Right lobe of liver (tissue), 4 donors: ENCODE measurements around the gene ACSBG1.

Experiments
- POLR2A ChIP-seq: fragments of 450-650 bp; IDR thresholded peaks from one replicate; pipeline ENCODE4 v1.6.1; 2017; ENCODE audit warnings: antibody characterized with exemption, mild to moderate bottlenecking
- TF ChIP-seq, protein P1 (sequence below), 4 donors: fragments of 200-600 bp in 3 of 4; fragments of 450-650 bp in 1 of 4; IDR thresholded peaks; one replicate each; pipeline versions ENCODE4 v1.5.1 to v1.8.0; 2016 to 2022; ENCODE audit warnings: antibody characterized with exemption in 4 of 4, mild to moderate bottlenecking in 2 of 4
- donor health status: DM: no; HTN: no; CAD: no.
- donor health status: DM: no; HTN: no; CAD: no.
- donor health status: DM: no; HTN: yes; CAD: no.

DNA sequence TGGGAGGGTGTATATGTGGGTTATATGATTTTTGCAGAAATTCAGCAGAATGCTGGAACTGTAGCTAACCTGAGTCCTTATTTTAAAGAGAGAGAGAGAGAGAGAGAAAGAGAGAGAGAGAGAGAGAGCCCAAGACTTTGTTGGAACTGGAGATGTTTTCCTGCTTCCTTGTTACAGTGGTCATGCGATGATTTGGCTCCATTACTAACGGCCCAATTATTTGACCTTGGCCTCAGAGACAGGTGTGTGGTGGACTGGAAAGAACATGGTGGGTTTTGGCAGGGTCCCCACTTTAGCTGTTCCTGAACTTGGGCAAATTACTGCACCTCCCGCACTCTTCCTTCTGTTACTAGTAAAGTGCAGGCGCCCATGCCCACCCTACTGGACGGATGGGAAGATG, 14.8 kb upstream of the ACSBG1 start:
- TF ChIP-seq, protein P1, sequence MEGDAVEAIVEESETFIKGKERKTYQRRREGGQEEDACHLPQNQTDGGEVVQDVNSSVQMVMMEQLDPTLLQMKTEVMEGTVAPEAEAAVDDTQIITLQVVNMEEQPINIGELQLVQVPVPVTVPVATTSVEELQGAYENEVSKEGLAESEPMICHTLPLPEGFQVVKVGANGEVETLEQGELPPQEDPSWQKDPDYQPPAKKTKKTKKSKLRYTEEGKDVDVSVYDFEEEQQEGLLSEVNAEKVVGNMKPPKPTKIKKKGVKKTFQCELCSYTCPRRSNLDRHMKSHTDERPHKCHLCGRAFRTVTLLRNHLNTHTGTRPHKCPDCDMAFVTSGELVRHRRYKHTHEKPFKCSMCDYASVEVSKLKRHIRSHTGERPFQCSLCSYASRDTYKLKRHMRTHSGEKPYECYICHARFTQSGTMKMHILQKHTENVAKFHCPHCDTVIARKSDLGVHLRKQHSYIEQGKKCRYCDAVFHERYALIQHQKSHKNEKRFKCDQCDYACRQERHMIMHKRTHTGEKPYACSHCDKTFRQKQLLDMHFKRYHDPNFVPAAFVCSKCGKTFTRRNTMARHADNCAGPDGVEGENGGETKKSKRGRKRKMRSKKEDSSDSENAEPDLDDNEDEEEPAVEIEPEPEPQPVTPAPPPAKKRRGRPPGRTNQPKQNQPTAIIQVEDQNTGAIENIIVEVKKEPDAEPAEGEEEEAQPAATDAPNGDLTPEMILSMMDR (IDR thresholded peaks at IDR 0.05) = no peak
- TF ChIP-seq POLR2A = no peak
